IPS DF 4.7 (cell line): ENCODE results near the gene ZNF174.

Experiments
- DNase-seq: peaks from one replicate; pipeline ENCODE4 v3.0.0-alpha.2; 2013; ENCODE audit warnings: low spot score; ENCODE audit errors: extremely low read depth

Gene ZNF174

DNA sequence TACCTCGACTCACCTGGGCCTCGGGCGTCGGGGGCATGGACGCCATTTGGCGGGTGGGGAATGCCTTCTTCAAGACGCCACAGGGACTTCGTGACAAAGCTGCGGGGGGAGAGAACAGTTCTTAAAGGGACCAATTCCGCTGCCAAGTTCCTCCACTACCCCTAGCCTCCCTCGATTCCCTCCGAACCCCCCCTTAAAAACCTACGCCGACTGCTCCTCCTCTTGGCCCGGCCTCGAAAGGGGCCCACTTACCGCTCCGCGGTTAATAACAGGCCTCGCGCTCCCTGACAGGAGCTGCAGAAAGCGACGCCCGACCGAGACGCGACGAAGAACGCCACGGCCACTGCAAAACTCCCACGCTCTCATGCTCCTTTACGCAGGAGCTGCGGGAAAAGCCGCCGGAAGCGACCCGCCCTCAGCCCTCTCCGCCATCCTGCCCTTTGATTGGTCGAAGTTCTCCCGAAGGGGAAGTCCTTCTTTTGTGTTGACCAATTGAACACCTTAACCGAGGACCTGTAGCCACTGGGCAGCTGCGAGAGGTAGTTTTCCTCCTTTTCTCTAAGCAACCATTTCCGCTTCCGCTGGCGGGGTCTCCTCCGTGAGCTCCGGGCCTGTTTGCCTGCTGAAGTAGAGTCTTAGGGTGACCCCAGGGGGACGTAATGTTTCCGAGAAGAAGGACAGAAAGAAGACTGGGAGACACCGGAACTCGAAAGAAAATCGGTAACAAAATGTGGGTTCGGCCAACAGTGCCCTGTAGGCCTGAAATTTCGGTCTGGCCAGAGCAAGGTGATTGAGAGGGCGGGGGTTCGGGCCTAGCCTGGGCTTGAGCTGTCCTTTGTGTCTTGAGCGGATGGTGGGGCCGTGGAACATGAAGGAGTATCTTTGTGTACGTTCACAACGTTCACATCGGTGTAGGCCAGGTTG, 42.4 kb downstream of the ZNF174 start, which contains the start of the genes NAA60 and ZNF597:
TSS of gene NAA60 (plus strand) at position 573 of the 924 bp plus-strand sequence. CDS start 32,548 bp downstream, outside the sequence.
TSS of gene ZNF597 (minus strand) at position 397 of the 924 bp plus-strand sequence. CDS start at position 46, 351 bp downstream.
- DNase-seq = peak; percentile 76

DNA sequence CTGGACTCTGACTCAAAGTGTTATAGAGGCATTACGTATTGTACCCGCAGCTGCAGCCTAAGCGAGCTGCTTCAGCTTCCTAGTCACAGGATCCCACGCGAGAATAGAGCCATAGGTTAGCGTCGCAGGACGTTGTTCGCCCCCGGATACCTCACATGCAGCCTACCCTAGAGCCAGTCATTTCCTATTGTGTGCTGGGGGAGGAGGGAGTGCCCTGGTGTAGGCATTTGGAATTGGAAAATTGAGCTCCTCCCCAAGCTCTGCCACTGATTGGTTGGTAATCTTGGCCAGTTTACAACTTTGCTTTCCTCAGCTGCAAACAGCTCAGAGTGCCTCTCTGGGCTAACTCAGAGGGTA, 43.0 kb downstream of the ZNF174 start:
- DNase-seq = no peak

DNA sequence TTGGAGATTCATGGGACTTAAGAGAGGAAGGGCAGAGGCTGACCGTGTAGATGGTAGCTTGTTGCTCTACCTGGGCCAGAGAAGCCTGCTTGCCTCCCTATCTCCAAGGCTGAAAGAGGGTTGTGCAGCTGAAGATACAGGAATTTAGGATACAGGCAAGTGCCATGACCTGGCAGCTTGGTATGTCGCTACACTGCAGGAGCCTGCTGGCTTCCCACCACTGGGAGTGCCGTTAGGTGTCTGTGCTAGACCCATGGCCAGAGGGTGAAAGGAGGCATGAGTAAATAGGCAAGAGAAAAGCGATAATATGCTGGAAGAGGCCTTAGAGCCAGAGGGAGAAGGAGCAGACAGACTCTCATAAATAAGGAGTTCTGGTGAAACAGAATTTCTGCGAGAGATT, 53.1 kb downstream of the ZNF174 start:
- no peak for DNase-seq

DNA sequence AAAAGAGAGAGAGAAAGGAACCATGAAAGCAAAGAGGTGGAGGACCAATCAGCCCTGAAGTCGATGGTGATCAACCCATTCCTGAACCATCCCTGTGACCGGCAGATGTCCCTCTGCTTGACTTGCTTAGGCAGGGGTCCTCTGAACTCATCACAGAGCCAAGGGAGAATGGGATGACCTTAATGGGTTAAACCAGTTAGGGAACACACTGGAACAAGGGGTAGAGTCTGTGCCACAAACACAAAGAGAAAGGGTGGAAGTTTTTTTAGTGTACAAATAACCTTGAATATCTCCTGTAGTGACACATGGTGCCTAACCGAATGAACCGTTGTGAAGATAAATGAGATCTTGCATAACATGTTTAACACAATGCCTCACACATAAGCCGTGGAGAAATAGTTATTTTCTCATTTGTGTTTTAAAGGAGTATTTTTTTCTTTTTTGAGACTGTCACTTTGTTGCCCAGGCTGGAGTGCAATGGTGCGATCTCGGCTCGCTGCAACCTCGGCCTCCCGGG, 53.7 kb downstream of the ZNF174 start:
- DNase-seq = no peak

DNA sequence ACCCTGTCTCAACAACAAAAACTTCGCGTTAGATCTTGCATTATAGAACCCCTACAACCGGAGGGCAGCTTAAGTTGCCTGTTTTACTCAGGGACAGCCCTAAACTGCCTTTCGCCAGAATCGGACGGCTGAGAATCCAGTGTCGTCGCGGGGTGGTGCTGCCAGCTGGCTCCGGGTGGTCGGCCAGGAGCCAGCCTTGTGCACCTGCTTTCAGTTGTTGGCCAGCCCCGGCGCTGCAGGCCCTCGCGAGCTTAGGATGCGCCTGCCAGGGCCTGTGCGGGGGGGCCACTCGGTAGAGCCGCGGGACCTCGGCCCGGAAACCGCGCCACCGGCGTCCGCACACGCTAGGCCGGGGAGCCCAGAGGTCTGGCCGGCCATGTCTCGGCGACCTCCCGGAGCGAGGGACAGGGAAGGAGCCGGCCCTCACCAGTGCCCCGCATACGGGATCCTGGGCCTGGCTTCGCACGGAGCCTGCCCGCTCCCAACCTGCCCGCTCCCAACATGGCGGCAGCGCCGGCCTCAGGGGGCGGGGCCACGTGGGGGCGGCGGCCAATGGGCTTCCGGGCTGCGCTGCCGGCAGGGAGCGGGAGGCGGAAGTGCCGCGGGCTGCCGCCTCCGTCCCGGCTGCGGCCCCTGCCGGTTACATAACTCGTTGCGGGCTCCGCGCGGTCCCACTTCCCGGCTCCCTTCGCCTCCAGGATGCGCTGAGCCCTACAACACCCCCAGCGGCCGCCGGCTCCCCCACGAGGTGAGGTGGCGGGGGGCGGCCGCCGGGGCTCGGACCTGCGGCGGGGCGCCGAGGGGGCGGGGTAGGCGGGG, 56.6 kb downstream of the ZNF174 start:
- DNase-seq = no peak

DNA sequence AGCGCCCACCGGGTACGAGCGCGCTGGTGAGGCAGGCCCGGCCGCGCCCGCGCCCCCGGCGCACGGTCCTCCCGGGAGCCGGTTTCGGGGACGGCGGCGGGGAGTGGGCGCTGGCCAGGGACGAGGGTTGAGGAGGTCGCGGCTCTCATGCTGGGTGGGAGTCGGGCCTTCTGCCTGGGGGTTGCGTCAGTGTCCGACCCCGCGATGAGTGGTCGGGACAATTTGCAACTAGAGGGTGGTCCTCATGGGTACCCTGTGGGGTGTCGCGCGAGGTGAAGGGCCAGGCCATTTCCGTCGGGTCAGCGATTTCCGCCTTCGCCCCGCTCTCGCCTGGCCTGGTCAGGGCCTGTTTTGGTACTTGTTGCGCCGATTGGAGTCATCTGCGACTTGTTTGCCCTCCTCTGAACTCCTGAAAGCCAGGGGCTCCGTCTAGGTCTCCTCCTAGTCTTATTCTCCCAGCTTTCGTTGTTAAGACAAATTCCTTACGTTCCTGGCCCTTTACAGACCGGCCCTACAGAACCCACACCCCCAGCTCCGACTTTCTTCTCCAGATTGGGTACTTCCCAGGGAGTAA, 57.4 kb downstream of the ZNF174 start:
- DNase-seq = no peak

DNA sequence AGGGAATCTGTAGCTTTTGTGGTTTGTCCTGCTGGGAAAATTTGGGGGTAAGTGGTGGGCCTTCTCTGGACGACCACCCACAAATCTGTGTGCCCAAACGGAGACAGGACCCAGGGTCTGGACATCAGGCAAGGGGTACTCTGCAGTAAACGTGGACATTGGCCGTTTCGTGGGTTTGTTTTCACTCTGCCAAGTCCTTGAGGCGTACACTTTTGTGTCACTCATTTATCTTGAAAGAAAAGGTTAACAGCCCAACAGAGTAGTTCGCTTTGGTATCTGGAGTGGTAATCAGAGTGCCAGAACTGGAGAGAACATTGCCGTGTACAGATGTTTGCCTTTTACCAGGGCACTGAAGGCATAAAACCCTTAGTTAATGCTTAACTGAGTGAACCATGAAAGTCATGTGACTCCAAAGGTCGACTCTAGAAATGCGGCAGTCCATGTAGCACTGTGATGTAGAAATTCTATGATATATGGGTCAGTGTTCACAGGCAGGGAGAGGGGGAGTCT, 57.9 kb downstream of the ZNF174 start:
- DNase-seq = no peak
